ENCODE data around the gene TUBA1C. TPM values are rescaled to one million over a fixed set of nuclear protein-coding genes. Genes with fewer than 3 reads are reported as not detected.

The TUBA1C gene
- total and polyA plus RNA-seq, 10 of the 15 experiments (the other 5 are each of a cell fraction or from before 2014, with no cell fraction given): 285 to 1,003 (median 441) TPM

DNA sequence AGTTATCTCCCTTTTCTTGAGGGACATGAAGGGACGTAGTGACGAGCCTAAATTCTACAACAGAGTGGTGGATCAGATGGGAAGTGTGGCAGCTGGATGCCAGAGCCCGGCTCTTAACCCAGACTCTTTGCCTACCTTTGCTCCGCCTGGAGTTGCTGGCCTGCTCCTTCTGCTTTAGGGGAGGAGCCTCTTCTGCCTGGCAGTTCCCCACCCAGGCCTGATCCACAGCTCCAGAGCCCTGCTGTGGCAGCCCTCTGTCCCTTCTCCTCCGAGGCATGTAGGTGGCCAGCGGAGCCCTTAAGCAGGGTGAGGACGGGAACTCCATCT, 27.8 kb downstream of the TUBA1C start (continued):
- TF ChIP-seq ESRRA (IDR thresholded peaks at IDR 0.05; ENCODE audit: low read length) (no peak), ZNF274 (IDR thresholded peaks at IDR 0.05; ENCODE audit: insufficient read depth, insufficient read length) (no peak), NR2C2 (IDR thresholded peaks at IDR 0.05; ENCODE audit: borderline replicate concordance, control insufficient read depth, insufficient read length, low read depth) (no peak), EP300 (IDR thresholded peaks at IDR 0.05; ENCODE audit: borderline replicate concordance in 1 of 2, control insufficient read depth in 1 of 2, low read depth in 2 of 2, low read length in 2 of 2) (no peak)
- TF ChIP-seq, protein P1, sequence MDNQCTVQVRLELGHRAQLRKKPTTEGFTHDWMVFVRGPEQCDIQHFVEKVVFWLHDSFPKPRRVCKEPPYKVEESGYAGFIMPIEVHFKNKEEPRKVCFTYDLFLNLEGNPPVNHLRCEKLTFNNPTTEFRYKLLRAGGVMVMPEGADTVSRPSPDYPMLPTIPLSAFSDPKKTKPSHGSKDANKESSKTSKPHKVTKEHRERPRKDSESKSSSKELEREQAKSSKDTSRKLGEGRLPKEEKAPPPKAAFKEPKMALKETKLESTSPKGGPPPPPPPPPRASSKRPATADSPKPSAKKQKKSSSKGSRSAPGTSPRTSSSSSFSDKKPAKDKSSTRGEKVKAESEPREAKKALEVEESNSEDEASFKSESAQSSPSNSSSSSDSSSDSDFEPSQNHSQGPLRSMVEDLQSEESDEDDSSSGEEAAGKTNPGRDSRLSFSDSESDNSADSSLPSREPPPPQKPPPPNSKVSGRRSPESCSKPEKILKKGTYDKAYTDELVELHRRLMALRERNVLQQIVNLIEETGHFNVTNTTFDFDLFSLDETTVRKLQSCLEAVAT (IDR thresholded peaks at IDR 0.05): no peak

DNA sequence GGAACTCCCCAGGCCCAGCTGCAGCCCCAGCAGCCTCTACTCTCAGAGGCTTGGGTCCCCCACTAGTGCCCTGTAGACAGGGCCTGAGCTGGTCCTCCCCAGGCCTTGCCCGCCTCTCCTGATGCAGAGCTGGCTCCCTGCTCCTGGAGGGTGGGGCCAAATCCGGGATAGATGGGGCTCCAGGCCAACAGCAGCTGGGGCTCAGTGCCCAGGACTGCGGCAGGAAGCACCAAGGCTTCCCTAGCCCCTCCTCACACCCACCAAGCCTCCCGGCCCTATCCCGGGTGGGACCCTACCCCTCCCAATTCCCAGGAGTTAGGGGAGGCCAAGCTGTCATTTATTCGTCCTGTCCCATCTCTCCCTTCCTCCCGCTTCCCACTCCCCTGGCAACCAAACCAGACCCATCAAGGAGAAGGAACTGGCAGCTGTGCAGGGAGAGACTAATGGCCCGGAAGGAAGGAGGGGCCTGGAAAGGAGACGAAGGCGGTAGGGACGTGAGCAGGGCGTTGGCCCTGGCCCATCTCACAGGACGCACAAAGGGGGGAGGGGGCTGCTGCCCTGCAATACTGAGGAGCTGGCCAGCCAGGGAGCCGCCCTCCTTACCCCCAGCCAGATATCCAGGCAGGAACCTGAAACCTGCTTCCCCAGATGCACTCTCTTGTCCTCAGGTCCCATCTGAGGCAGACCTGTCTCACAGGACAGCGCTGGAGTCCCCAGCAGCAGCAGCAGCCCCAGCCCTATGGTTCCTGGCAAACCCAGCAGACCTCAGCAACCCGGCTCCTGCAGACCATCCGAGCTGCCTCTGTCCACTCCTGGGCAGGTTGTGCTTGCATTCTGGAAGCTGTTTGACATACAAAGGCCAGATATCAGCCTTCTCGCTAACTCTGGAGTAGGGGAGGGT, 28.4 kb downstream of the TUBA1C start:
- DNase-seq (ENCODE audit: low read depth, low spot score): no peak
- no peak for ATAC-seq
- H3K4me2 ChIP-seq (ENCODE audit: control insufficient read depth, insufficient read depth): no peak overlapping the region
- no peaks in the 10 kb centered on the region for H3K79me2 ChIP-seq (ENCODE audit: control insufficient read depth, insufficient read depth, low read length)
- no peaks in the 10 kb centered on the region for H3K9me3 ChIP-seq (replicated peaks; ENCODE audit: control insufficient read depth, insufficient read depth, low read length)
- FAIRE-seq: no peak
- in situ Hi-C loops (cut with MboI): no loop called here
- H3K4me3 ChIP-seq: no peak overlapping the region
- H2AFZ ChIP-seq (ENCODE audit: control insufficient read depth, low read depth, low read length): no peak overlapping the region
- intact Hi-C loops (cut with micrococcal nuclease; ENCODE audit: unreplicated experiment): no loop called here
- H3K4me1 ChIP-seq (ENCODE audit: control insufficient read depth, insufficient read depth, low read length): peaks cover 8% of the 10 kb centered on the region
- no peaks in the 10 kb centered on the region for H4K20me1 ChIP-seq (ENCODE audit: control insufficient read depth, insufficient read depth)
- H3K36me3 ChIP-seq (ENCODE audit: control insufficient read depth in 2 of 2, insufficient read depth in 2 of 2, low read length in 1 of 2): no peaks in the 10 kb centered on the region
- ChIA-PET POLR2A (interaction anchor here (1.7 kb wide), 1 partner anchor 30 kb away, joined by 4 read pairs; the partner anchor contains the start of gene TROAP), CTCF (interaction anchor here (0.6 to 16.2 kb wide), 10 partner anchors 10 to 275 kb away, joined by 3 to 231 read pairs (median 6); partner anchors contain the start of genes DNAJC22 and TROAP), RAD21 (ENCODE audit: unreplicated experiment) (interaction anchor here (1.2 to 2.4 kb wide), 3 partner anchors 49 to 65 kb away, joined by 3 to 6 read pairs (median 4); partner anchors contain the start of gene DNAJC22), SMC1A (ENCODE audit: uncharacterized antibody, unreplicated experiment) (no interaction called here)
- BruUV-seq (replicated peaks): no TSS peak
- TF ChIP-seq, protein P2, sequence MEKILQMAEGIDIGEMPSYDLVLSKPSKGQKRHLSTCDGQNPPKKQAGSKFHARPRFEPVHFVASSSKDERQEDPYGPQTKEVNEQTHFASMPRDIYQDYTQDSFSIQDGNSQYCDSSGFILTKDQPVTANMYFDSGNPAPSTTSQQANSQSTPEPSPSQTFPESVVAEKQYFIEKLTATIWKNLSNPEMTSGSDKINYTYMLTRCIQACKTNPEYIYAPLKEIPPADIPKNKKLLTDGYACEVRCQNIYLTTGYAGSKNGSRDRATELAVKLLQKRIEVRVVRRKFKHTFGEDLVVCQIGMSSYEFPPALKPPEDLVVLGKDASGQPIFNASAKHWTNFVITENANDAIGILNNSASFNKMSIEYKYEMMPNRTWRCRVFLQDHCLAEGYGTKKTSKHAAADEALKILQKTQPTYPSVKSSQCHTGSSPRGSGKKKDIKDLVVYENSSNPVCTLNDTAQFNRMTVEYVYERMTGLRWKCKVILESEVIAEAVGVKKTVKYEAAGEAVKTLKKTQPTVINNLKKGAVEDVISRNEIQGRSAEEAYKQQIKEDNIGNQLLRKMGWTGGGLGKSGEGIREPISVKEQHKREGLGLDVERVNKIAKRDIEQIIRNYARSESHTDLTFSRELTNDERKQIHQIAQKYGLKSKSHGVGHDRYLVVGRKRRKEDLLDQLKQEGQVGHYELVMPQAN (conservative IDR thresholded peaks at IDR 0.05): no peak
- no peak for TF ChIP-seq MEF2A (IDR thresholded peaks at IDR 0.05; ENCODE audit: insufficient read depth, low read depth, low read length)
- TF ChIP-seq ETV6 (conservative IDR thresholded peaks at IDR 0.05 in 1 of 2, IDR thresholded peaks at IDR 0.05 in 1 of 2; ENCODE audit: borderline replicate concordance in 1 of 2, low read depth in 1 of 2): no peak
- WGBS (ENCODE audit: insufficient coverage, insufficient replicate concordance, low lambda C conversion rate, missing lambda C conversion rate): 47% methylated on average over 18 of the region's 18 CpGs
- peaks cover 19 to 20% of the 10 kb centered on the region in 2 experiments for H3K27me3 ChIP-seq (replicated peaks in 1 of 2; ENCODE audit: control insufficient read depth in 2 of 2, insufficient read depth in 2 of 2, low read length in 1 of 2)
- H3K27ac ChIP-seq (ENCODE audit: control insufficient read depth, insufficient read depth): no peak overlapping the region
- no peak overlapping the region for H3K9ac ChIP-seq (ENCODE audit: control insufficient read depth, insufficient read depth, low read length)

Data from GM12878 (cell line).